ENCODE results near the gene ALOX15B.

ALOX15B gene

GRCh38 chr17:8005357-8005756 is 33.5 kb upstream of the ALOX15B start:
- H3K9me3 Mint-ChIP-seq, result peaks cover 7% of the 10 kb centered on the region
- H3K27ac Mint-ChIP-seq, result peak overlapping the region; percentile 54
- H3K36me3 Mint-ChIP-seq (ENCODE audit: low read depth), result no peaks in the 10 kb centered on the region
- no peak overlapping the region for H3K4me3 Mint-ChIP-seq
- peaks cover 45% of the 10 kb centered on the region for H3K4me1 Mint-ChIP-seq (ENCODE audit: low read depth)
- intact Hi-C loops (cut with micrococcal nuclease), result no loop called here
- H3K27me3 Mint-ChIP-seq, result peaks cover 27% of the 10 kb centered on the region

GRCh38 chr17:8005967-8006730 is 32.7 kb upstream of the ALOX15B start:
- Mint-ChIP-seq H3K4me3 (no peak overlapping the region), H3K4me1 (ENCODE audit: low read depth) (peaks cover 45% of the 10 kb centered on the region), H3K9me3 (peaks cover 7% of the 10 kb centered on the region), H3K27ac (peak overlapping the region; percentile 54), H3K36me3 (ENCODE audit: low read depth) (no peaks in the 10 kb centered on the region), H3K27me3 (peaks cover 27% of the 10 kb centered on the region)
- intact Hi-C loops (cut with micrococcal nuclease), result no loop called here

- Mint-ChIP-seq H3K9me3 (peaks cover 7% of the 10 kb centered on the region), H3K27ac (peak overlapping the region; percentile 51), H3K36me3 (ENCODE audit: low read depth) (no peaks in the 10 kb centered on the region), H3K27me3 (peaks cover 28% of the 10 kb centered on the region), H3K4me1 (ENCODE audit: low read depth) (peaks cover 41% of the 10 kb centered on the region), H3K4me3 (no peak overlapping the region)
- intact Hi-C loops (cut with micrococcal nuclease), result no loop called here
Measured at GRCh38 chr17:8006836-8007680, 31.8 kb upstream of the ALOX15B start.

GRCh38 chr17:8007836-8008235 is 31.0 kb upstream of the ALOX15B start:
- peaks cover 35% of the 10 kb centered on the region for H3K4me1 Mint-ChIP-seq (ENCODE audit: low read depth)
- intact Hi-C loops (cut with micrococcal nuclease), result no loop called here
- no peaks in the 10 kb centered on the region for H3K36me3 Mint-ChIP-seq (ENCODE audit: low read depth)
- H3K27me3 Mint-ChIP-seq, result peaks cover 30% of the 10 kb centered on the region
- no peak overlapping the region for H3K4me3 Mint-ChIP-seq
- no peak overlapping the region for H3K27ac Mint-ChIP-seq
- H3K9me3 Mint-ChIP-seq, result peaks cover 7% of the 10 kb centered on the region

GRCh38 chr17:8012045-8012580 is 26.7 kb upstream of the ALOX15B start:
- H3K9me3 Mint-ChIP-seq, result no peaks in the 10 kb centered on the region
- no peaks in the 10 kb centered on the region for H3K36me3 Mint-ChIP-seq (ENCODE audit: low read depth)
- H3K4me3 Mint-ChIP-seq, result no peak overlapping the region
- intact Hi-C loops (cut with micrococcal nuclease), result no loop called here
- no peak overlapping the region for H3K27ac Mint-ChIP-seq
- H3K4me1 Mint-ChIP-seq (ENCODE audit: low read depth), result peaks cover 31% of the 10 kb centered on the region
- H3K27me3 Mint-ChIP-seq, result peaks cover 46% of the 10 kb centered on the region

GRCh38 chr17:8012996-8013640 is 25.7 kb upstream of the ALOX15B start:
- intact Hi-C loops (cut with micrococcal nuclease), result no loop called here
- Mint-ChIP-seq H3K27me3 (peaks cover 42% of the 10 kb centered on the region), H3K9me3 (no peaks in the 10 kb centered on the region), H3K4me1 (ENCODE audit: low read depth) (peaks cover 41% of the 10 kb centered on the region), H3K4me3 (no peak overlapping the region), H3K27ac (no peak overlapping the region), H3K36me3 (ENCODE audit: low read depth) (no peaks in the 10 kb centered on the region)

GRCh38 chr17:8013731-8014557 is 24.9 kb upstream of the ALOX15B start:
- peaks cover 42% of the 10 kb centered on the region for H3K27me3 Mint-ChIP-seq
- peaks cover 48% of the 10 kb centered on the region for H3K4me1 Mint-ChIP-seq (ENCODE audit: low read depth)
- no peaks in the 10 kb centered on the region for H3K9me3 Mint-ChIP-seq
- no peak overlapping the region for H3K4me3 Mint-ChIP-seq
- H3K36me3 Mint-ChIP-seq (ENCODE audit: low read depth), result no peaks in the 10 kb centered on the region
- no peak overlapping the region for H3K27ac Mint-ChIP-seq
- intact Hi-C loops (cut with micrococcal nuclease), result no loop called here

GRCh38 chr17:8014558-8014850 is 24.4 kb upstream of the ALOX15B start:
- peaks cover 40% of the 10 kb centered on the region for H3K27me3 Mint-ChIP-seq
- H3K4me1 Mint-ChIP-seq (ENCODE audit: low read depth), result peaks cover 54% of the 10 kb centered on the region
- no peaks in the 10 kb centered on the region for H3K9me3 Mint-ChIP-seq
- no peak overlapping the region for H3K27ac Mint-ChIP-seq
- intact Hi-C loops (cut with micrococcal nuclease), result no loop called here
- no peak overlapping the region for H3K4me3 Mint-ChIP-seq
- no peaks in the 10 kb centered on the region for H3K36me3 Mint-ChIP-seq (ENCODE audit: low read depth)

GRCh38 chr17:8015236-8015956 is 23.5 kb upstream of the ALOX15B start:
- Mint-ChIP-seq H3K27me3 (peaks cover 40% of the 10 kb centered on the region), H3K36me3 (ENCODE audit: low read depth) (no peaks in the 10 kb centered on the region), H3K9me3 (no peaks in the 10 kb centered on the region), H3K4me1 (ENCODE audit: low read depth) (peaks cover 63% of the 10 kb centered on the region), H3K27ac (no peak overlapping the region), H3K4me3 (no peak overlapping the region)
- intact Hi-C loops (cut with micrococcal nuclease), result loop anchor here (5.0 kb wide), 1 partner anchor 42 kb away; no protein-coding TSS in a partner anchor

GRCh38 chr17:8015957-8016631 is 22.8 kb upstream of the ALOX15B start:
- Mint-ChIP-seq H3K9me3 (no peaks in the 10 kb centered on the region), H3K27me3 (peaks cover 39% of the 10 kb centered on the region), H3K4me1 (ENCODE audit: low read depth) (peaks cover 70% of the 10 kb centered on the region), H3K4me3 (peak overlapping the region; percentile 62), H3K27ac (peak overlapping the region; percentile 57), H3K36me3 (ENCODE audit: low read depth) (no peaks in the 10 kb centered on the region)
- intact Hi-C loops (cut with micrococcal nuclease), result loop anchor here (2.0 to 5.0 kb wide), 2 partner anchors 25 to 41 kb away; no protein-coding TSS in a partner anchor

GRCh38 chr17:8016632-8017424 is 22.0 kb upstream of the ALOX15B start:
- H3K27ac Mint-ChIP-seq, result peak overlapping the region; percentile 57
- intact Hi-C loops (cut with micrococcal nuclease), result loop anchor here (2.0 to 5.0 kb wide), 2 partner anchors 24 to 40 kb away; no protein-coding TSS in a partner anchor
- peaks cover 38% of the 10 kb centered on the region for H3K27me3 Mint-ChIP-seq
- peaks cover 77% of the 10 kb centered on the region for H3K4me1 Mint-ChIP-seq (ENCODE audit: low read depth)
- no peaks in the 10 kb centered on the region for H3K9me3 Mint-ChIP-seq
- H3K36me3 Mint-ChIP-seq (ENCODE audit: low read depth), result no peaks in the 10 kb centered on the region
- H3K4me3 Mint-ChIP-seq, result peak overlapping the region; percentile 62

GRCh38 chr17:8018436-8018835 is 20.4 kb upstream of the ALOX15B start:
- Mint-ChIP-seq H3K4me3 (no peak overlapping the region), H3K36me3 (ENCODE audit: low read depth) (no peaks in the 10 kb centered on the region), H3K27ac (peak overlapping the region; percentile 86), H3K9me3 (no peaks in the 10 kb centered on the region), H3K27me3 (peaks cover 27% of the 10 kb centered on the region), H3K4me1 (ENCODE audit: low read depth) (peaks cover 82% of the 10 kb centered on the region)
- intact Hi-C loops (cut with micrococcal nuclease), result loop anchor here (5.0 kb wide), 1 partner anchor 39 kb away; no protein-coding TSS in a partner anchor

Data from dendritic cell treated with granulocyte-macrophage colony-stimulating factor and Interleukin-4, amounts not matched to agents 40 ng/mL and 50 ng/mL, for 4 days (primary cell).